Colonic mucosa (tissue), 4 donors: Measurements from ENCODE around the gene RAD51B. TPM values are rescaled to one million over a fixed set of nuclear protein-coding genes. Genes with fewer than 3 reads are reported as not detected.

ENCODE experiments used
- DNase-seq: peaks from one replicate; pipeline ENCODE4 v3.0.0-alpha.2; 2020
- H3K27ac ChIP-seq: fragments of 200-600 bp; one replicate; pipeline ENCODE4 v1.8.0; 2021
- H3K27me3 ChIP-seq: fragments of 200-600 bp; one replicate; pipeline ENCODE4 v1.8.0; 2021
- H3K36me3 ChIP-seq: fragments of 200-600 bp; one replicate; pipeline ENCODE4 v1.8.0; 2021
- H3K4me1 ChIP-seq: fragments of 200-600 bp; one replicate; pipeline ENCODE4 v1.8.0; 2021; ENCODE audit warnings: mild to moderate bottlenecking
- H3K4me3 ChIP-seq: fragments of 200-600 bp; one replicate; pipeline ENCODE4 v1.8.0; 2021
- H3K9ac ChIP-seq, 2 donors: one replicate each; pipeline ENCODE4 v1.7.0; 2013; ENCODE audit warnings: control low read depth in 2 of 2, low read depth in 2 of 2, low read length in 2 of 2
- H3K9me3 ChIP-seq: fragments of 200-600 bp; one replicate; pipeline ENCODE4 v1.8.0; 2021
- intact Hi-C: fragments of 100-400 bp; cut with DNase I; formaldehyde crosslinking; loops from one replicate; pipeline ENCODE4 v1.14.1; 2022
- total RNA-seq, 2 donors: library from RNA; stranded (reverse); fragmentation: NEBNext Ultra II Directional in 1 of 2; extraction: Animal tissue kit (Norgen Biotek cat#: 25700) in 1 of 2; gene quantifications; one replicate each; pipeline ENCODE4 v1.2.1, GENCODE V29; 2021
- TF ChIP-seq, protein P1 (sequence below): fragments of 200-600 bp; IDR thresholded peaks from one replicate; pipeline ENCODE4 v1.8.0; 2022; ENCODE audit warnings: antibody characterized with exemption, mild to moderate bottlenecking
- donor health status: healthy.
- donor health status: DM: no; HTN: no; CAD: no.
- donor health status: DM: no; HTN: no; CAD: no.

Gene RAD51B
- total RNA-seq, 2 donors from 2014 or later, result 12.7 to 22.0 TPM

DNA sequence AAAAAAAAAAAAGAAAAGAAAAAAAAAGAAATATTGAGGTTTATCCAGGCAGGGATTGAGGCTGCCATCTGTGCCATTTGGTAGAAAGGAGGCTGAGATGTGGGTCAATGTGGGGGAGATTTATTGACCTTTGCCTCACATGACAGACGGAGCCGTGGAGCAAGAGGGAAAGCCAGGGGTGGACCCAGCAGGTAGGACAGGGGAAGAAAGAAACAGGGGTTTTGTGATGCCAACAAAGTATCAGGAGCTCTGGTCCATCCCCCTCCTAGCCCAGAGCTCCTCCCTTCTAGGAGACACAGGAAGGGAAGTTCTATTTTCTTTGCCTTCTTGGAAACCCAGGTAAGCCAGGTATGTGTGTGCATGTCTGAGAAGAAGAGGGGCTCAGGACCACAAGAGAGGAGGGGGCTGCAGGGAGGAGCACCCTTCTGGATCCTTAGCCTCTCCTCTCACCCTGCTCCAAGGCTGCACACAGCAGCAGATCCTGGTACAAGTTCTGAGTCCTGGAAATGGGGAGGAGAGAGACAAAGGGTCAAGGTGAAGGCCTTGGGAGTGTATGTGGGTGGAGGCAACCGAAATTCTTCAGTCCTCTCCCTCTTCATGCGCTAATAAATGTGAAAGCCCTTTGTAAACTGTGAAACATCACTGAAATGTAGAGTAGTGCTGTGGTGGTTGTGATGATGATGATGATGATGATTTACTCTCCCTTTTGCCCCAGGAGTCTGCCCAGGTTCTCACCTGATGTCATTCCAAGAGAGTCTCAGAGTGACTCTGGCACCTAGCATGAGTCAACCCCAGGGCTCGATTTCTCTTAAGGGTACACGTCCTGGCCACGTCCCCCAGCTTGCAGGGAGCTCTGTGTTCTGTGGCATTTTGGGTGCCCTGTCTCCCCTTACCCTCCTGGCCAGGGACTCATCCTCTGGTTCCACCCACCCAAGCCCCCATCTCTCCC lies 947.0 kb downstream of the RAD51B start:
- Histone ChIP-seq H3K9me3 (no peaks in the 10 kb centered on the region), H3K4me1 (no peaks in the 10 kb centered on the region), H3K4me3 (no peak overlapping the region), H3K27me3 (no peaks in the 10 kb centered on the region), H3K9ac (no peak overlapping the region), H3K27ac (no peak overlapping the region), H3K36me3 (no peaks in the 10 kb centered on the region)
- TF ChIP-seq, protein P1, sequence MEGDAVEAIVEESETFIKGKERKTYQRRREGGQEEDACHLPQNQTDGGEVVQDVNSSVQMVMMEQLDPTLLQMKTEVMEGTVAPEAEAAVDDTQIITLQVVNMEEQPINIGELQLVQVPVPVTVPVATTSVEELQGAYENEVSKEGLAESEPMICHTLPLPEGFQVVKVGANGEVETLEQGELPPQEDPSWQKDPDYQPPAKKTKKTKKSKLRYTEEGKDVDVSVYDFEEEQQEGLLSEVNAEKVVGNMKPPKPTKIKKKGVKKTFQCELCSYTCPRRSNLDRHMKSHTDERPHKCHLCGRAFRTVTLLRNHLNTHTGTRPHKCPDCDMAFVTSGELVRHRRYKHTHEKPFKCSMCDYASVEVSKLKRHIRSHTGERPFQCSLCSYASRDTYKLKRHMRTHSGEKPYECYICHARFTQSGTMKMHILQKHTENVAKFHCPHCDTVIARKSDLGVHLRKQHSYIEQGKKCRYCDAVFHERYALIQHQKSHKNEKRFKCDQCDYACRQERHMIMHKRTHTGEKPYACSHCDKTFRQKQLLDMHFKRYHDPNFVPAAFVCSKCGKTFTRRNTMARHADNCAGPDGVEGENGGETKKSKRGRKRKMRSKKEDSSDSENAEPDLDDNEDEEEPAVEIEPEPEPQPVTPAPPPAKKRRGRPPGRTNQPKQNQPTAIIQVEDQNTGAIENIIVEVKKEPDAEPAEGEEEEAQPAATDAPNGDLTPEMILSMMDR, result no peak
- DNase-seq, result no peak
- intact Hi-C loops, result no loop called here

DNA sequence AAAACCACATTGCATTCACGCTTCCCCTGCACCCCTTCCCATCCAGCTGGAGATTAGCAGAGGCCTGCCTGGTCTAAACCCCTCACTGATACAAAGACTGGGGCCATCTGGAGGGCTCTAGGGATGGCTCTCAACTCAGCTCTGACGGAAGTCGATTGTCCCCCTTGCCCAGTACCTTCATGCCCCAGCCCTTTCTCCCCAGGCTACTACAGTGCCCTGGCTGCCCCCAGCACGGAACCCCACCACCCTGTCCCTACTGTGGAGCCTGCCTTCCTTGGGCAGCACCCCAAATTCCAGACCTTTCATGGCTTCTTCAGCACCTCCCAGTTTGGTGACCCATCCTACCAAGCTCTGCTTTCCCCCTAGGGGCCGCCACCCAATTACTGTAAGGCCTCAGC lies 947.7 kb downstream of the RAD51B start:
- Histone ChIP-seq H3K4me3 (no peak overlapping the region), H3K4me1 (no peaks in the 10 kb centered on the region), H3K27ac (no peak overlapping the region), H3K9ac (no peak overlapping the region), H3K9me3 (no peaks in the 10 kb centered on the region), H3K27me3 (no peaks in the 10 kb centered on the region), H3K36me3 (no peaks in the 10 kb centered on the region)
- TF ChIP-seq, protein P1, result no peak
- no peak for DNase-seq
- intact Hi-C loops, result no loop called here

DNA sequence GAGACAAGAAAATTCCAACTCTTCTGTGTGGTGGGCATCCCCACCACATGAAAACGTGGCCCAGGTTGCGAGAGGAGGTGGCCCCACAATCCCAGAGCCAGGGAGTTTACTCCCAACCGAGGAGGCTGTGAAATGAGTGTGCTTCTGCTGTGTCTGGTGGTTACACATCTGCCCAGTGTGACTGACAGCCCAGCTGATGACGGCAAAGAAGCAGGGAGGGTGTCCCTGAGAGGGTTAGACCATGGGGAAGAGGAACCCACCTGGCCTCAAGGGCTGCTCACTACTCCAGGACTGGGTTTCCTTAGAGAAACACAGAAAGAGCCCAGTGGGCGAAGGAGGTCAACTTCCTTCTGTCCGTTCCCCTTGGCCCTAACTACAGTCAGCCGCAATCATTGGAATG lies 948.7 kb downstream of the RAD51B start:
- Histone ChIP-seq H3K9me3 (no peaks in the 10 kb centered on the region), H3K36me3 (no peaks in the 10 kb centered on the region)
- intact Hi-C loops, result no loop called here

DNA sequence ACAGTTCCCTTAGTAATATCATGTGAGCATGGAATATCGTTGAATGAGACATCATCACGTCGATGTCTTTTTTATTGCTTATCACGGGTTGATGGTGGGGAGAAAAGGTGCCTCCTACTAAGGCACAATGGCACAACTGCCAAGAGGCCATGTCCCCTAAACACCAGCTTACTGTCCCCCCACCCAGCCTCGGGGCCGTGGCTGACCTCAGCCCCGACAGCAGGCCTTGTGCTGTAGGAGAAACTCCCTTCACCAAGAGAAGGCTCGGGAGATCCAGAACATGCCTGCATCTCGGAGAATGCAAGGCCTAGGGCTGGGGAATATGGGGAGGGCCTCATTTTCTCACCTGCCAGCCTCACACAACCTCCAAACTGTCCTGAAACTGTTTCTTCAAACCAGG lies 950.5 kb downstream of the RAD51B start:
- H3K9ac ChIP-seq, result no peak overlapping the region
- intact Hi-C loops, result no loop called here

More for the DNA sequence above, 948.7 kb downstream of the RAD51B start:
- Histone ChIP-seq H3K27ac (no peak overlapping the region), H3K4me3 (no peak overlapping the region), H3K4me1 (no peaks in the 10 kb centered on the region), H3K9ac (no peak overlapping the region), H3K27me3 (no peaks in the 10 kb centered on the region)
- no peak for DNase-seq
- TF ChIP-seq, protein P1, result no peak

DNA sequence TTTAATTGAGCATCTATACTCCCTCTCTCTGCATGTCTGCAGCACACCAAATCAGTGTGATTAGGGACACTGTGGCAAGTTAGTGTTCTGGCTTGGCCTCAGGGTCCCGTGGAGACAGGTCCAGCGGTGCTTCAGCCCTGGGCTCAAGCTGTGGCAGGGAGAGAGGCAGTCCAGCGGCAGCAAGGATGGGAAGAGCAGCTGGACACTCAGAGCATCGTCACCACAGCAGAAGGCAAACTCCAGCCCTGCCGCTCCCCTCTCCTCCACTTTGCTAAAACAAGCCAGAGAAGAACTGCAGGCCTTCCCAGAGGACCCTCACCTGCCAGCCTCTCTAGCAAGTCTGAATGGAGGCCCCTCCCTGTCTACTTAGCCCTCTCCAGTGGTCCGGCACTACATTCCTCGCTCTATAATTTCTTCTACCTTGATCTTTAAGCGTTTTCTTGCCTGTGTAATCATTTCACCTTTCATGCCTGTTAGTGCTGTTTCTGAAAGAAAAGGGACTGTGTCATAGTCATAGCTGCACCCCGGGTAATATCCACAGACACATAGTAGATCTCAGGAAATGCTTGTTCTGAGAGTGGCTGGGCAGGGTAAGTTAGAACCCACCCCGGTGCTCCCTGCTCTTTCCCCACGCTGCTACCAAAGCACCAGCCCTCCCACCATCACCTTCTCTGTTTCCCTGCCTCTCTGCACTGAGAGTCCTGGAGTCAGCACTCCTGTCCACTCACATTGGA lies 951.1 kb downstream of the RAD51B start:
- Histone ChIP-seq H3K27me3 (no peaks in the 10 kb centered on the region), H3K36me3 (no peaks in the 10 kb centered on the region), H3K9ac (no peak overlapping the region), H3K4me1 (no peaks in the 10 kb centered on the region), H3K9me3 (no peaks in the 10 kb centered on the region), H3K27ac (no peak overlapping the region), H3K4me3 (no peak overlapping the region)
- intact Hi-C loops, result no loop called here
- TF ChIP-seq, protein P1, result no peak
- no peak for DNase-seq

More for the DNA sequence above, 950.5 kb downstream of the RAD51B start:
- DNase-seq, result no peak
- Histone ChIP-seq H3K27ac (no peak overlapping the region), H3K27me3 (no peaks in the 10 kb centered on the region), H3K9me3 (no peaks in the 10 kb centered on the region), H3K36me3 (no peaks in the 10 kb centered on the region), H3K4me3 (no peak overlapping the region), H3K4me1 (no peaks in the 10 kb centered on the region)
- TF ChIP-seq, protein P1, result no peak
